PC-9 (cell line): ENCODE results near the gene NELL2. TPM values are rescaled to one million over a fixed set of nuclear protein-coding genes. Genes with fewer than 3 reads are reported as not detected.

Experiments
- BruUV-seq: library from RNA; stranded (reverse); fragments of 400-500 nt; replicated peaks from 2 replicates; lab custom pipeline; 2021; lab: Mats Ljungman, UMichigan
- CTCF ChIA-PET: fragments of 300-600 bp; sonication (Branson Sonifier 250); formaldehyde crosslinking; loops from one replicate; lab custom pipeline; 2022; ENCODE audit warnings: antibody characterized with exemption; lab: Charles Lee
- POLR2A ChIA-PET: fragments of 300-600 bp; sonication (Branson Sonifier 250); formaldehyde crosslinking; loops from one replicate; lab custom pipeline; 2022; ENCODE audit warnings: antibody characterized with exemption; ENCODE audit not compliant: unreplicated experiment; lab: Charles Lee
- DNase-seq, 2 experiments: peaks; one replicate each; pipeline versions ENCODE4 v3.0.0 to v3.0.0-alpha.2; 2015 to 2022; ENCODE audit warnings: mixed read lengths in 1 of 2
- H2AFZ ChIP-seq: fragments of 200-600 bp; sonication (generic); 2 replicates; pipeline ENCODE4 v1.8.1; 2017; ENCODE audit warnings: antibody characterized with exemption
- H3F3A ChIP-seq: fragments of 200-600 bp; sonication (generic); 2 replicates; pipeline ENCODE4 v1.8.1; 2017; ENCODE audit warnings: antibody characterized with exemption, mild to moderate bottlenecking, low read depth; ENCODE audit not compliant: insufficient read depth
- H3K27ac ChIP-seq: fragments of 200-600 bp; sonication (generic); 2 replicates; pipeline ENCODE4 v1.6.1; 2016; ENCODE audit warnings: mixed run types
- H3K27me3 ChIP-seq: fragments of 200-600 bp; sonication (generic); 2 replicates; pipeline ENCODE4 v1.6.1; 2016; ENCODE audit warnings: low read depth, mixed run types; ENCODE audit not compliant: insufficient read depth
- H3K36me3 ChIP-seq: fragments of 200-600 bp; sonication (generic); 2 replicates; pipeline ENCODE4 v1.6.1; 2016; ENCODE audit warnings: low read depth, mixed run types
- H3K4me1 ChIP-seq: fragments of 200-600 bp; sonication (generic); replicated peaks from 2 replicates; pipeline ENCODE4 v1.6.1; 2016; ENCODE audit warnings: mixed run types; ENCODE audit not compliant: insufficient read depth
- H3K4me2 ChIP-seq: fragments of 200-600 bp; sonication (generic); 2 replicates; pipeline ENCODE4 v1.6.1; 2017; ENCODE audit warnings: mixed run types
- H3K4me3 ChIP-seq: fragments of 200-600 bp; sonication (generic); 2 replicates; pipeline ENCODE4 v1.6.1; 2016; ENCODE audit warnings: mixed run types
- H3K79me2 ChIP-seq: fragments of 200-600 bp; sonication (generic); 2 replicates; pipeline ENCODE4 v1.6.1; 2017; ENCODE audit warnings: low read depth, mixed run types
- H3K9me2 ChIP-seq: fragments of 200-600 bp; sonication (generic); 2 replicates; pipeline ENCODE4 v1.8.1; 2017; ENCODE audit warnings: mild to moderate bottlenecking; ENCODE audit not compliant: insufficient read depth
- H3K9me3 ChIP-seq: fragments of 200-600 bp; sonication (generic); 2 replicates; pipeline ENCODE4 v1.8.1; 2016; ENCODE audit warnings: low read depth; ENCODE audit not compliant: insufficient read depth
- H4K20me1 ChIP-seq: fragments of 200-600 bp; sonication (generic); 2 replicates; pipeline ENCODE4 v1.8.1; 2017; ENCODE audit not compliant: insufficient read depth
- CTCF ChIP-seq: fragments of 200-600 bp; sonication (generic); conservative IDR thresholded peaks from 2 replicates; pipeline ENCODE4 v1.6.1; 2017; ENCODE audit warnings: mixed run types, antibody characterized with exemption, mild to moderate bottlenecking, moderate library complexity
- EZH2 ChIP-seq: fragments of 200-600 bp; sonication (generic); IDR thresholded peaks from 2 replicates; pipeline ENCODE4 v1.8.0; 2017; ENCODE audit warnings: antibody characterized with exemption, low read depth
- intact Hi-C: fragments of 100-400 bp; cut with micrococcal nuclease; formaldehyde crosslinking; loops from one replicate; pipeline ENCODE4 v1.10.0; 2022; ENCODE audit not compliant: unreplicated experiment
- total RNA-seq: library from RNA; stranded (reverse); gene quantifications from 2 replicates; pipeline ENCODE4 v1.2.3, GENCODE V29; 2021

NELL2 gene
- total RNA-seq, 1 experiment from 2014 or later: 0.61 TPM

GRCh38 chr12:44618946-44619345 lies 257.2 kb downstream of the NELL2 start:
- DNase-seq: no peak
- Histone ChIP-seq H3K4me1 (no peaks in the 10 kb centered on the region), H3F3A (peaks cover 4% of the 10 kb centered on the region; the same call in 1 of the 2 replicates), H3K9me3 (no peaks in the 10 kb centered on the region), H4K20me1 (no peaks in the 10 kb centered on the region), H3K27ac (no peak overlapping the region), H2AFZ (no peak overlapping the region), H3K4me3 (no peak overlapping the region), H3K27me3 (peaks cover 20% of the 10 kb centered on the region; the same call in 1 of the 2 replicates), H3K9me2 (no peaks in the 10 kb centered on the region), H3K36me3 (no peaks in the 10 kb centered on the region), H3K4me2 (no peak overlapping the region), H3K79me2 (no peaks in the 10 kb centered on the region)
- TF ChIP-seq CTCF (no peak), EZH2 (no peak)
- ChIA-PET CTCF (no interaction called here), POLR2A (no interaction called here)
- intact Hi-C loops: no loop called here
- BruUV-seq: no TSS peak

- Histone ChIP-seq H3K9me3 (no peaks in the 10 kb centered on the region), H3K4me2 (no peak overlapping the region), H3K4me3 (no peak overlapping the region), H3K9me2 (no peaks in the 10 kb centered on the region), H4K20me1 (no peaks in the 10 kb centered on the region), H3K27me3 (peaks cover 20% of the 10 kb centered on the region; the same call in 1 of the 2 replicates), H3K36me3 (no peaks in the 10 kb centered on the region), H3F3A (peaks cover 4% of the 10 kb centered on the region; the same call in 1 of the 2 replicates), H2AFZ (no peak overlapping the region), H3K79me2 (no peaks in the 10 kb centered on the region), H3K4me1 (no peaks in the 10 kb centered on the region), H3K27ac (no peak overlapping the region)
- CTCF ChIA-PET: no interaction called here
- no peak for TF ChIP-seq EZH2
- no peak for TF ChIP-seq CTCF
- intact Hi-C loops: no loop called here
- BruUV-seq: no TSS peak
- DNase-seq: peak in 1 of 2 experiments; percentile 40
- POLR2A ChIA-PET: interaction anchor here (0.7 kb wide), 1 partner anchor 263 kb away, joined by 6 read pairs; no protein-coding TSS in a partner anchor
Measured at GRCh38 chr12:44616402-44616801, 259.7 kb downstream of the NELL2 start.

GRCh38 chr12:44611538-44611937 lies 264.6 kb downstream of the NELL2 start:
- no TSS peak for BruUV-seq

More at GRCh38 chr12:44611538-44611937, 264.6 kb downstream of the NELL2 start:
- H3K9me3 ChIP-seq: no peaks in the 10 kb centered on the region
- no peak overlapping the region for H2AFZ ChIP-seq
- H3K79me2 ChIP-seq: no peaks in the 10 kb centered on the region
- no peaks in the 10 kb centered on the region for H3K9me2 ChIP-seq
- no peaks in the 10 kb centered on the region for H3K27me3 ChIP-seq
- DNase-seq: no peak
- ChIA-PET POLR2A (no interaction called here), CTCF (no interaction called here)
- H3K4me2 ChIP-seq: no peak overlapping the region
- no peaks in the 10 kb centered on the region for H3K4me1 ChIP-seq
- intact Hi-C loops: no loop called here
- TF ChIP-seq CTCF (no peak), EZH2 (no peak)
- no peaks in the 10 kb centered on the region for H3K36me3 ChIP-seq
- peaks cover 4% of the 10 kb centered on the region; the same call in 1 of the 2 replicates for H3F3A ChIP-seq
- no peaks in the 10 kb centered on the region for H4K20me1 ChIP-seq
- no peak overlapping the region for H3K4me3 ChIP-seq
- no peak overlapping the region for H3K27ac ChIP-seq
